Ascending aorta (tissue), 2 donors: ENCODE results near the gene PTPRK. TPM values are rescaled to one million over a fixed set of nuclear protein-coding genes. Genes with fewer than 3 reads are reported as not detected.

Experiments
- DNase-seq, 2 donors: peaks; one replicate each; pipeline ENCODE4 v3.0.0-alpha.2; 2019; ENCODE audit warnings: low spot score in 2 of 2
- H3K27ac ChIP-seq, 2 donors: fragments of 200-600 bp; sonication (generic); one replicate each; pipeline ENCODE4 v1.5.1; 2016 to 2017; ENCODE audit warnings: mild to moderate bottlenecking in 1 of 2
- H3K27me3 ChIP-seq: fragments of 200-600 bp; sonication (generic); one replicate; pipeline ENCODE4 v1.5.1; 2017
- H3K36me3 ChIP-seq, 2 donors: fragments of 200-600 bp; sonication (generic); one replicate each; pipeline ENCODE4 v1.5.1; 2016
- H3K4me1 ChIP-seq, 2 donors: fragments of 200-600 bp; sonication (generic); one replicate each; pipeline ENCODE4 v1.5.1; 2016 to 2017; ENCODE audit warnings: mild to moderate bottlenecking in 1 of 2
- H3K4me3 ChIP-seq, 2 donors: fragments of 200-600 bp; sonication (generic); one replicate each; pipeline ENCODE4 v1.5.1; 2016 to 2017; ENCODE audit warnings: mild to moderate bottlenecking in 1 of 2
- H3K9me3 ChIP-seq, 2 donors: fragments of 200-600 bp; sonication (generic); one replicate each; pipeline ENCODE4 v1.5.1; 2016
- intact Hi-C: fragments of 100-400 bp; cut with DNase I; formaldehyde crosslinking; loops from one replicate; pipeline ENCODE4 v1.15.1; 2023
- total RNA-seq: library from RNA; depleted of rRNA; stranded (reverse); fragments of >200 nt; gene quantifications from one replicate; pipeline ENCODE4 v1.1.0, GENCODE V29; 2016
- TF ChIP-seq, protein P1 (sequence below), 3 experiments: fragments of 200-600 bp in 2 of 3; fragments of 450-650 bp in 1 of 3; sonication (generic) in 2 of 3; IDR thresholded peaks; one replicate each; pipeline ENCODE4 v1.5.1; 2016 to 2019; ENCODE audit warnings: antibody characterized with exemption in 3 of 3, mild to moderate bottlenecking in 1 of 3, moderate library complexity in 1 of 3

The PTPRK gene
- total RNA-seq, 1 donor from 2014 or later, result 73.1 TPM

DNA sequence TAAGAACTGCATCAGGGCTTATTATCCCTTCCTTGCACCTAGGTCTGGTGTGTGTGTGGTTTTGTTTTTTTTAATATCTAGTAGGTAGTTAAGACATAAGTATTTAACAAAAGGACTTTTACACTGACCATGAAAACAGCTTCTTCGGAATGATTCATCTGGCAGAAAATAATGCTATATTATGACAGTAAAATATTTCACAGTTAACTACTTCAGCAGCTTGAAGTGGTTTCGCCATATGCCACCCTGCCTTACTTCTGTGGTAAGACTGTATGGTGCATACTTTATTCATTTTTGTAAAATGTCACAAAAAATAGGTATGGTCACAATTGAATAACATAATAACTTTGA is 858 bp upstream of the PTPRK start:
- no peaks in the 10 kb centered on the region for H3K27me3 ChIP-seq
- no peaks in the 10 kb centered on the region for H3K9me3 ChIP-seq
- peak overlapping the region; percentile 92 to 94 for H3K27ac ChIP-seq
- H3K36me3 ChIP-seq, result no peaks in the 10 kb centered on the region
- TF ChIP-seq, protein P1, sequence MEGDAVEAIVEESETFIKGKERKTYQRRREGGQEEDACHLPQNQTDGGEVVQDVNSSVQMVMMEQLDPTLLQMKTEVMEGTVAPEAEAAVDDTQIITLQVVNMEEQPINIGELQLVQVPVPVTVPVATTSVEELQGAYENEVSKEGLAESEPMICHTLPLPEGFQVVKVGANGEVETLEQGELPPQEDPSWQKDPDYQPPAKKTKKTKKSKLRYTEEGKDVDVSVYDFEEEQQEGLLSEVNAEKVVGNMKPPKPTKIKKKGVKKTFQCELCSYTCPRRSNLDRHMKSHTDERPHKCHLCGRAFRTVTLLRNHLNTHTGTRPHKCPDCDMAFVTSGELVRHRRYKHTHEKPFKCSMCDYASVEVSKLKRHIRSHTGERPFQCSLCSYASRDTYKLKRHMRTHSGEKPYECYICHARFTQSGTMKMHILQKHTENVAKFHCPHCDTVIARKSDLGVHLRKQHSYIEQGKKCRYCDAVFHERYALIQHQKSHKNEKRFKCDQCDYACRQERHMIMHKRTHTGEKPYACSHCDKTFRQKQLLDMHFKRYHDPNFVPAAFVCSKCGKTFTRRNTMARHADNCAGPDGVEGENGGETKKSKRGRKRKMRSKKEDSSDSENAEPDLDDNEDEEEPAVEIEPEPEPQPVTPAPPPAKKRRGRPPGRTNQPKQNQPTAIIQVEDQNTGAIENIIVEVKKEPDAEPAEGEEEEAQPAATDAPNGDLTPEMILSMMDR (IDR thresholded peaks at IDR 0.05), result no peak
- intact Hi-C loops, result no loop called here
- peaks cover 0 to 6% of the 10 kb centered on the region in 2 donors for H3K4me1 ChIP-seq
- no peak for DNase-seq
- H3K4me3 ChIP-seq, result peak overlapping the region; percentile 84 to 96

DNA sequence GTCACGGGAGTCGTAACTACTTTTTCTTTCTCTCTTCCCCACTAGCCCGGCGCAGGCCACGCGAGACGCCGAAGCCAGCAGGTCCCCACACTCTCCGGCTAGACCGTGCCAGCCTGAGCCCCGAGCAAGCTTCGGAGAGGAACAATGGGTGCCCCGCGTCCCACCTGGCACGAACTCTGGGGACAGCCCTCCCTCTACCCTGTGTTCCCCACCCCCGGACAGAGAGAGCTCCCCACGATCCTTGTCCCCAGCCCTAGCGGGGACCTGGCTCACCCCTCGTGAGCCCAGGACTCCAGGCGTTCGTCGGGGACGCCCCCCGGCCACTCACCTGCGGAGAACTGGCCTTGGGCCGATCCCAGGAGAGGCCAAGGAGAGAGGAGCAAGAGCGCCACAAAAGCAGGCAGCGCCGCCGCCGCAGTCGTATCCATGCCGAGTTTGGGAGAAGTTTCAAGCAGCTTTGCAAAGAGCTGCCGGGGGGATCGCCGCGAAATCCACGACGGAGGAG is 416 bp downstream of the PTPRK start:
- Histone ChIP-seq H3K27me3 (no peaks in the 10 kb centered on the region), H3K4me3 (peak overlapping the region; percentile 84 to 96), H3K4me1 (peaks cover 0 to 6% of the 10 kb centered on the region in 2 donors), H3K36me3 (no peaks in the 10 kb centered on the region), H3K9me3 (no peaks in the 10 kb centered on the region), H3K27ac (peak overlapping the region; percentile 92 to 94)
- intact Hi-C loops, result no loop called here
- TF ChIP-seq, protein P1 (IDR thresholded peaks at IDR 0.05), result no peak
- DNase-seq, result peak in 1 of 2 donors; percentile 78

DNA sequence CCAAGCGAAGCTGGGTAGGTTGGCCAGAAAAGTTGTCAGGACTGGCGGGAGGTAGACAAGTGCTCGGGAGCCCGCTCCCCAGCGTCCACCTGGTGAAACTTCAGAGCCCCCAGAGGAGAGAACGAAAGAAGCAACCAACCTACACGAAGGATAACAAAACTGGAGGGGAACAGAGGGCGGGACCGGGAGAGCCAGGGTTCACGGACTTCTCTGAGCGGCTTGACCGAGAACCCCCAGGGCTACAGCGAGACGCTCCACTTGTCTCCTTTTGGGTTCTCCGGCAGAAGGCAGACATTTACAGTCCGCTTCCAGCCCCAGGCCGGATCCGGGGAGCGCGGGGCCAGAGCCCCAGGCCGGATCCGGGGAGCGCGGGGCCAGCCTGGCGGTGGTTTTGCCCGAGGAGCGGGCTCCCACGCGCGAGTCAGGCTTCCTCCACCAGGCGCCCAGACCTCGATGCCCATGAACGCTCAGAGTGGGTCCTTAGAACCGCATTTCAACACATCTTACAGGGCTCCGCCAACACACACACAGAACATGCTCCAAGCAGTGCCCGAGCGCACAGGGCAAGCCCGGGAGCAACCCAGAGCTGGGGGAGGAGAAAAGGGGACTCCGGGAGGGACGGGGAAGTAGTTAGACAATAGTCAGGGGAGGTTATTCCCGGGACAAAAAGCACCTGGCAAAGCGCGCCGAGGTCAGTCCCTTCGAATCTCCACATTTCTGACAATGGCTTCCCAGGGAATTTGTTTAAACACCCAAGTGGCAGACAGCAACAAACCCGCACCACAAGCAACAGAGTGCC is 1.1 kb downstream of the PTPRK start:
- intact Hi-C loops, result no loop called here

DNA sequence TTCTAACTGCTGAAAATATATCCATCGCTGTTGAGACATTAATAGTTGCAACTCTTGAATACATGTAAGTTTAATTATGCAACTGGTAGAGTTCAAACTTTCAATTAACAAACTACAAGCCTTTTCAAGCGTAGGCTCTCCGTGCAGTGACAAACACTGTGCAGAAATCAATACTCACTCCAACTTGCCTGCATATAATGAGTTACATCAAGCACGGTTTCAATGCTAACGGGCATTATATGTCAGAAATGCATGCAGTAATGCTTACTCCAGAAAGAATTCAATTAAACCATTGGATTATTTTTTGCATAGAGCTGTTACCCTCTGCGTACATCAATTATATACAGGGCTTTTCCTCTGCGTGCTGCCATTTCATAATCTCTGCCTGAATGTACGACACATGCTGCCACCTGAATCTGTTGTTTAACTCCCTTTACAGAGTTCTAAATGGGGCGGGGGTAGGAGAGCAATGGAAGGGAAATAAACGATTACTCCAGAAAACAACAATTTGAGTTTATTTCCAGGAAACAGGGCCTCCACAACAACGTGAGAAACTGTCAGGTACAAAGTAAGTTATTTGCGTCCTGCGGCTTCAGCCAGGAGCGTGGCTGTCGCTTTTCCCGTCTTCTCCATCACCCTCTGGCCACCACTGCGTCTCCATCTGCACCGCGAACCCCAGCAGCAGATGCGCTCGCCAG is 1.8 kb downstream of the PTPRK start:
- TF ChIP-seq, protein P1 (IDR thresholded peaks at IDR 0.05), result no peak
- Histone ChIP-seq H3K4me1 (peaks cover 0 to 6% of the 10 kb centered on the region in 2 donors), H3K36me3 (no peaks in the 10 kb centered on the region), H3K4me3 (peak overlapping the region; percentile 84 to 96), H3K27me3 (no peaks in the 10 kb centered on the region), H3K9me3 (no peaks in the 10 kb centered on the region), H3K27ac (peak overlapping the region; percentile 92 to 94)
- no peak for DNase-seq
- intact Hi-C loops, result no loop called here

More for the DNA sequence above, 1.1 kb downstream of the PTPRK start:
- Histone ChIP-seq H3K27ac (peak overlapping the region; percentile 92 to 94), H3K9me3 (no peaks in the 10 kb centered on the region), H3K27me3 (no peaks in the 10 kb centered on the region), H3K4me3 (peak overlapping the region; percentile 84 to 96), H3K4me1 (peaks cover 0 to 6% of the 10 kb centered on the region in 2 donors), H3K36me3 (no peaks in the 10 kb centered on the region)
- TF ChIP-seq, protein P1 (IDR thresholded peaks at IDR 0.05), result peak in 1 of 3 experiments; percentile 18
- peak in 1 of 2 donors; percentile 69 for DNase-seq

DNA sequence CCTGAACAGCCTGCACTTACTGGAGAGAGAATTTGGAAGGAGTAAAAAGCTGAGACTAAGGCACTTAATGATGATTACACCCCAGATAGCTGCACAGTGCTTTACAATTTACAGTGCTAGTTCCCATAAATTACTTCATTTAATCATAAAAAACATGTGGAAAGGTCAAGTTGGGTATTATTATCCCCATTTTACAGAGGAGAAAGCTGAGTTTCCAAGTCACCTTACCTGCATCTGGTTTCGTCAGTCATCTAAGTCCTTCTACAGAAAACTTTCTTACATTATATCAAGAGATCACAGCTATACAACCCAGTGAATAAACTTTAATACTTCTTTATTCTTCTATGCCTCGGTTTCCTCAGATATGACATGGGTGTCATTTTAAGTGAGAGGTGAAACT is 3.3 kb downstream of the PTPRK start:
- no peak overlapping the region for H3K4me3 ChIP-seq
- peaks cover 0 to 6% of the 10 kb centered on the region in 2 donors for H3K4me1 ChIP-seq
- no peak overlapping the region for H3K27ac ChIP-seq
- H3K9me3 ChIP-seq, result no peaks in the 10 kb centered on the region
- TF ChIP-seq, protein P1 (IDR thresholded peaks at IDR 0.05), result no peak
- no peaks in the 10 kb centered on the region for H3K36me3 ChIP-seq
- intact Hi-C loops, result no loop called here
- no peak for DNase-seq
- no peaks in the 10 kb centered on the region for H3K27me3 ChIP-seq
